Breast epithelium (tissue), 3 donors: ENCODE measurements around the gene DENND2C.

Experiments
- CTCF ChIP-seq, 3 donors: fragments of 450-650 bp; IDR thresholded peaks; one replicate each; pipeline ENCODE4 v1.5.1; 2016 to 2017; ENCODE audit warnings: antibody characterized with exemption in 3 of 3, mild to moderate bottlenecking in 3 of 3, moderate library complexity in 3 of 3
- POLR2A ChIP-seq: fragments of 450-650 bp; IDR thresholded peaks from one replicate; pipeline ENCODE4 v1.6.1; 2016; ENCODE audit warnings: antibody characterized with exemption, mild to moderate bottlenecking, moderate library complexity
- POLR2AphosphoS5 ChIP-seq, 3 donors: sonication (generic); formaldehyde crosslinking; IDR thresholded peaks; one replicate each; pipeline ENCODE4 v1.6.1; 2017; ENCODE audit warnings: antibody characterized with exemption in 3 of 3

- TF ChIP-seq POLR2A (no peak), CTCF (IDR thresholded peaks at IDR 0.05) (no peak), POLR2AphosphoS5 (IDR thresholded peaks at IDR 0.05) (no peak)
These were observed 60.8 kb downstream of the DENND2C start for GRCh38 chr1:114609026-114609425.
